ENCODE measurements around the gene FAXDC2.

- no peak for TF ChIP-seq ZNF232 (CRISPR knock-in tag; IDR thresholded peaks at IDR 0.05)
- no peak for TF ChIP-seq RFX5 (IDR thresholded peaks at IDR 0.05; ENCODE audit: low read depth, low read length)
- TF ChIP-seq CTCF (IDR thresholded peaks at IDR 0.05 in 2 of 3, conservative IDR thresholded peaks at IDR 0.05 in 1 of 3; ENCODE audit: insufficient read depth in 2 of 3, low read depth in 1 of 3, low read length in 3 of 3) = no peak
- TF ChIP-seq CBX5 (IDR thresholded peaks at IDR 0.05; ENCODE audit: borderline replicate concordance, low read depth) = no peak
- no peak for TF ChIP-seq SMAD1 (IDR thresholded peaks at IDR 0.05; ENCODE audit: low read depth, low read length, partially characterized antibody)
- TF ChIP-seq POLR2AphosphoS5 (IDR thresholded peaks at IDR 0.05; ENCODE audit: control insufficient read depth, insufficient read depth, low read depth, low read length) = no peak
Observed at GRCh38 chr5:154797762-154798161, 52.6 kb downstream of the FAXDC2 start.

All from K562 (cell line).